ENCODE results near the gene TAF4B.

TAF4B gene

DNA sequence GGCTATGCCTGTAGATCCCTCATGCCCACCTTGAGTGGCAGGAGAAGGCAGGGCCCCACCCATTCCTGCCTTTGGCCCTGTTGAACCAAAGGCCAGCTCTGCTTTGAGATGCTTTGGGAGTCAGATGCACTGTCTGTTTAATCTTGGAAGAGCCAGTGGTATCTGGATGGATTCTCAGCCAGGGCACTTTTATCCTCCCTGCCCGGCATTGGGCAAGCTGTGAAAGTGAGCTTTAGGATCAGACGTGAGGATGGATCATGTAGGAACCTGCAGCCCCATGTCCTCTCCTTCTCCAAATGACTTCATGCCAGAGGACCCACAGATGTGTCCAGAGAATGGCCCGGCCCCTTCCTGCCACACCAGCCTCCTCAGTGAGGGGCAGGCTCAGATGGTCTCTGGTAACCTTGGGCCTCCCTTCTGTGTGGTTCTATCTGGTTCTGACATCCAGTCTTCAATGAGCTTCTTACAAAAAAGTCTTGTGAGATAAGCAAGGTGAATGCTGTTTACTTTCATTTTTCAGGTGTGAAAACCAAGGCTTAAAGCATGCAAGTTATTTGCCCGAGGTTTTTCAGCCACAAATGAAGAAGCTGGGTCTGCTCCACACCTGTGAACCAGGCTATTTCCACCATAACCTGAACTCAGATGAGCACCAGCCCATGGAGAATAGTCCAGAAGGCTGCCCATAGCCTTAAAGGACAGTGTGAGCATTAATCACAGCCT, 198.3 kb downstream of the TAF4B start:
- Histone ChIP-seq H3F3A (ENCODE audit: insufficient read depth, low read length) (no peaks in the 10 kb centered on the region), H3K4me3 (ENCODE audit: low read depth, low read length, poor library complexity, severe bottlenecking) (no peak overlapping the region), H4K20me1 (ENCODE audit: insufficient read depth, low read length) (no peaks in the 10 kb centered on the region), H3K9ac (ENCODE audit: low read length) (no peak overlapping the region), H3K9me2 (ENCODE audit: low read depth, low read length) (no peaks in the 10 kb centered on the region), H3K27me3 (ENCODE audit: insufficient read depth, low read length) (no peaks in the 10 kb centered on the region), H3K9me3 (ENCODE audit: low read length) (no peaks in the 10 kb centered on the region), H3K79me2 (ENCODE audit: insufficient read depth, low read length) (no peaks in the 10 kb centered on the region), H3K36me3 (ENCODE audit: insufficient read depth, low read length) (no peaks in the 10 kb centered on the region), H3K27ac (ENCODE audit: low read depth, low read length, poor library complexity, severe bottlenecking) (no peak overlapping the region), H3K4me1 (ENCODE audit: insufficient read depth, low read length, severe bottlenecking) (no peaks in the 10 kb centered on the region), H2AFZ (ENCODE audit: low read length) (no peak overlapping the region), H3K4me2 (ENCODE audit: low read length) (no peak overlapping the region)
- TF ChIP-seq CTCF (IDR thresholded peaks at IDR 0.05; ENCODE audit: low read length): no peak
- no peak for TF ChIP-seq EZH2 (IDR thresholded peaks at IDR 0.05; ENCODE audit: borderline replicate concordance, low read length)

DNA sequence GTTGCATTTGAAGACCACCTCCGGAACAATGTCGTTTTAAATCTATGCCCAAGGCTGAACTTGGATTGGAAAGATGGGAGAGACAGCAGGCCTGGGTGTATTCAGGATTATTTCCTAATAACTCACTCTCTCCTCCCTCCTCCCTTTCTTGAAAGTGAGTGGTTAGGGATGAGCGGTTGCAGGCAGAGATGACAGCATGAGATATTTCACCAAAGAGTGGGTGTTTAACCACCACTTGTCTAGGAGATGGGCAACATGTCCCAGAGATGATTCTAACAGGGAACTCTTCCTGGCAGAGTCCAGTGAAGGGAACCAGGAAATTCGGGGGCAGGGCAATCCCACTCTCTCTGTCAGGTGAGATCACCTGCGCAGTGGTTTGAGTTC, 198.9 kb downstream of the TAF4B start:
- H3K9me3 ChIP-seq (ENCODE audit: low read length): no peaks in the 10 kb centered on the region
- H3K27ac ChIP-seq (ENCODE audit: low read depth, low read length, poor library complexity, severe bottlenecking): no peak overlapping the region
- no peak overlapping the region for H3K9ac ChIP-seq (ENCODE audit: low read length)
- no peak overlapping the region for H3K4me3 ChIP-seq (ENCODE audit: low read depth, low read length, poor library complexity, severe bottlenecking)
- no peaks in the 10 kb centered on the region for H4K20me1 ChIP-seq (ENCODE audit: insufficient read depth, low read length)
- no peaks in the 10 kb centered on the region for H3K4me1 ChIP-seq (ENCODE audit: insufficient read depth, low read length, severe bottlenecking)
- no peak overlapping the region for H3K4me2 ChIP-seq (ENCODE audit: low read length)
- H3F3A ChIP-seq (ENCODE audit: insufficient read depth, low read length): no peaks in the 10 kb centered on the region
- no peaks in the 10 kb centered on the region for H3K9me2 ChIP-seq (ENCODE audit: low read depth, low read length)
- H2AFZ ChIP-seq (ENCODE audit: low read length): no peak overlapping the region
- no peak for TF ChIP-seq CTCF (IDR thresholded peaks at IDR 0.05; ENCODE audit: low read length)
- no peak for TF ChIP-seq EZH2 (IDR thresholded peaks at IDR 0.05; ENCODE audit: borderline replicate concordance, low read length)
- no peaks in the 10 kb centered on the region for H3K79me2 ChIP-seq (ENCODE audit: insufficient read depth, low read length)
- no peaks in the 10 kb centered on the region for H3K27me3 ChIP-seq (ENCODE audit: insufficient read depth, low read length)
- H3K36me3 ChIP-seq (ENCODE audit: insufficient read depth, low read length): no peaks in the 10 kb centered on the region

- Histone ChIP-seq H3K9ac (ENCODE audit: low read length) (no peak overlapping the region), H3K9me3 (ENCODE audit: low read length) (no peaks in the 10 kb centered on the region), H3K4me3 (ENCODE audit: low read depth, low read length, poor library complexity, severe bottlenecking) (no peak overlapping the region), H3K27ac (ENCODE audit: low read depth, low read length, poor library complexity, severe bottlenecking) (no peak overlapping the region), H2AFZ (ENCODE audit: low read length) (no peak overlapping the region), H3K27me3 (ENCODE audit: insufficient read depth, low read length) (no peaks in the 10 kb centered on the region), H3K9me2 (ENCODE audit: low read depth, low read length) (no peaks in the 10 kb centered on the region), H3K4me1 (ENCODE audit: insufficient read depth, low read length, severe bottlenecking) (no peaks in the 10 kb centered on the region), H3F3A (ENCODE audit: insufficient read depth, low read length) (no peaks in the 10 kb centered on the region), H3K4me2 (ENCODE audit: low read length) (no peak overlapping the region), H3K79me2 (ENCODE audit: insufficient read depth, low read length) (no peaks in the 10 kb centered on the region), H3K36me3 (ENCODE audit: insufficient read depth, low read length) (no peaks in the 10 kb centered on the region), H4K20me1 (ENCODE audit: insufficient read depth, low read length) (no peaks in the 10 kb centered on the region)
- no peak for TF ChIP-seq EZH2 (IDR thresholded peaks at IDR 0.05; ENCODE audit: borderline replicate concordance, low read length)
- no peak for TF ChIP-seq CTCF (IDR thresholded peaks at IDR 0.05; ENCODE audit: low read length)
These were observed 203.4 kb downstream of the TAF4B start for GRCh38 chr18:26429535-26430226.

Data from OCI-LY1 (cell line).